GM18870 (cell line): ENCODE data around the gene BUB1.
"Not testable (repeated sequence)": the region's sequence is repeated elsewhere in the genome, so short reads cannot be mapped to it uniquely, and the experiment has no call there.

ENCODE experiments used
- ATAC-seq: cut with Tn5 transposase; IDR thresholded peaks from one replicate; pipeline ENCODE4 v1.9.1; 2021; ENCODE audit warnings: moderate library complexity; ENCODE audit not compliant: unreplicated experiment

The BUB1 gene

DNA sequence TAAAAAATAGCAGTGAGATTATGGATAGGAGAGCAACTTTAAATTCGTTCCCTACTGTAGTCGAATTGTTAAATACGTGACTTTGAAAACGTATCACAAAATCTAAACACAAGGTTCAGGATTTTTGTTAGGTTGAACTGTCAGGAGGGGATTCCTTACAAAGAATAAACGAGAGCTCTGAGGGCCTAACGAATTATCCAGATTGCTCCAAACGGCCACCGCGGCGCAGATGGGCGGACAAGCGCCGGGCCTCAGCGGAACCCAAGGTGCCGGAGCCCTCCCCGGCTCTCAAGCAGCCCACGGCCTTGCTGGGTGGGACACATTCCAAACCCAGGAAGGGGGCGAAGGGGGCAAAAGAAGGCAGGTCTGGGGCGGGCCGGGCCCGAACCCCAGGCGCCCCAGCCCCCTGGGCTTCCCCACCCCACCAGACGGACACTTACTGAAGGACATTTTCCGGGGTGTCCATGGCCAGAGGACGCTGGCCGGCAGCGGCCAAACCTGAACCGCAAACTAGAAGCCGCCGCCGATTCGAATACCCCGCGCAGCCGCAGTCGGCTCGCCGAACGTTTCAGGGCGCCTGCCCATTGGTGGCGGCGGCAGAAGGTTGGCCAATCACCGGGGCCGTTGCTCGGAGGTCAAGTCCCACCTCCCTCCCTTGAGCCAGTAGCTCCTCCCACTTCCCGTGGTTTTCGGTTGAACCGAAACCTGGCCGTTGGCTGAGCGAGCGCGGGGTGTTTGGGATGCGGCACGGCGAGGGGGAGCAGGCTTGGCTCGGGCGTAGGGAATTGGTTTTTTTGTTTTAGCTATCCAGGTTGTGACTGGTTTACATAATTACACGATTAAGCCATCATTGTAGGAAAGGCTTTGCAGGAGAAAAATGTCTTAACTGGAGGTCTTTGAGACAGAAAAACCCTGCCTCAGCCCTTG is at the start of gene BUB1:
BUB1 (minus strand) TSS at position 534 of the 927 bp plus-strand sequence; CDS start at position 466, 68 bp downstream.
- ATAC-seq, result peak; percentile 47

DNA sequence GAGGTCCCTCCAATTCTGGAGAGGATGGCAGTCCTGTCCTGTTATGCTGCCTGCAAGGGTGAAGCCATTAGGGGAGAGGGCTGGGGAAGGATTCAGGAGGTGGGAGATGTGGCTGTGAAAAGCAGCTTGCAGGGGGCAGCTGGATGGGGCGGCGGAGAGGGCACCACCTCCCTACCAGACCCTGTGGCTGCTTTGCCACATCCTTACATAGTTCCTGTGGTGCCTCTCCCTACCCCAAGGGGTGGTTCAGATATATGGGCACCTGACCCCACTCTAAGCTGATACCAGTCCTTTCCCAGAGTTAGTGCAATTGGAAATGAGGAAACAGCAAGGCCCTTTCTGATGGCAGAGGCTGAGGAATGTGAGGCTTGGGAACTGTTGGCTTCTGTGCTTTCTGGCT is 48.4 kb upstream of the BUB1 start:
- ATAC-seq, result no peak

DNA sequence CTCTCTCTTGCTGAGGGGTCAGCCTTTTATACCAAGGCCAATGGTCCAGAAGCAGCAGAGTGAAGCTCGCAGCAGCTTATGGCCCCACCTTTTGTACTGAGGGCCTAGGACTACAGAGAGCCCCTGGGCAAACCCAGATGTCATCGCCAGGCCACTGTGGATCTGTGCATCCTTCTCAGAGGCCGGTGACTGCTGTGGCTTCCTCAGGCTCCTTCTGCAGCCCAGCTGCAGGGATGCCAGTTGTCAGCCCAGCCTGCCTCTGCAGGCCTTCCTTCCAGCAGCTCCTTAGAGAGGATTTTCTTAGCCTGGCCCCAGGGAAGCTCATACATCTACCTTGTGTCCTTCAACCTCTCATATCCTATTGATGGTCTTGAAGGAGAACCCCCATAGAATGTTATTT is 48.0 kb upstream of the BUB1 start:
- no peak for ATAC-seq

DNA sequence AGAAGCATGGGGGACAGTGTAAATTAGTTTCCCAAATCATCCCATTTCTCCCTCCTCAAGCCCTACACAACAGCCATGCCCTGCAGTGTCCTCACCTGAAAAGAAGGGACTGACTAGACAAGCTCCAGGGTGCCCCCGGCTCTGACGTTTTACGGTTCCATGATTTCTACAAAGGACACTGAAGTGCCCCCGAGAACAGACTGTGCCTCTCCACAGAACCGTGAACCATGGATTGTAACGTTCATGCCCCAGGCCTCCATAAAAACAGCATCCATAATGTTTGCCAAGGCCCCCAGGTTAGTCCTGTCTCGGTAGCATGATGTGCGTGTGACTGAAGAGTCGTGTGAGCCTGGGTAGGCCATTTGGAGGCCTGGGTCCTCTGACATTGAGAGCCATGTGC is 47.5 kb upstream of the BUB1 start:
- no peak for ATAC-seq

DNA sequence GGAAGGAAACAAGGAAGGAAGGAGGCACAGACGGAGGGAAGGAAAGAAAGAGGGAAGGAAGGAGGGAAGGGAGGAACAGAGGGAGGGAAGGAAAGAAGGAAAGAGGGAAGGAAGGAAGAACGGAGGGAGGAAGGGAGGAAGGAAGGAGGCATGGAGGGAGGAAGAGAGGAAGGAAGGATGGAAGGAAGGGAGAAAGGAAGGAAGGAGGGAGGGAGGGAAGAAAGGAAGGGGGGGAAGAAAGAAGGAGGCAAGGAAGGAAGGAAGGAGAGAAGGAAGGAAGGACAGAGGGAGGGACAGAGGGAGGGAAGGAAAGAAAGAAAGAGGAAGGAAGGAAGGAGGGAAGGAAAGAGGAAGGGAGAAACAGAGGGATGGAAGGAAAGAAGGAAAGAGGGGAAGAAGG is 47.0 kb upstream of the BUB1 start:
- no peak for ATAC-seq

DNA sequence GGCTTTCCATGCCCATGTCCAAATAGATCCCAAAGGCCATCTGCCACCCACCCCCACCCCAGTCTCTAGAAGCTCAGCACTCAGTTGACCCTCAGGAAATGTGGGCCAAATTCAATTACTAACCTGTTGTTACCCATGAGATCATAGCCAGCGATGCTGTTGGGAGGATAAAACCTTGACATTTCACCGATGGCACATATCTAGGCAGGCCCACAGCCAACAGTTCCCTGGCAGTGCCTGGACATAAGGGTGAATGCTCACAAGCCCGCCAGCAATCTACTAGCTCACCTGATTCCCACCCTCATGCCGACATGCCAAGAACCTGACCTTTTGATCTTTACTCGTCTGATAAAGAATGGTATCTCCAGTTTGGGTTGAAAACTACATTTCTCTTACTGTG is 42.7 kb upstream of the BUB1 start:
- no peak for ATAC-seq

DNA sequence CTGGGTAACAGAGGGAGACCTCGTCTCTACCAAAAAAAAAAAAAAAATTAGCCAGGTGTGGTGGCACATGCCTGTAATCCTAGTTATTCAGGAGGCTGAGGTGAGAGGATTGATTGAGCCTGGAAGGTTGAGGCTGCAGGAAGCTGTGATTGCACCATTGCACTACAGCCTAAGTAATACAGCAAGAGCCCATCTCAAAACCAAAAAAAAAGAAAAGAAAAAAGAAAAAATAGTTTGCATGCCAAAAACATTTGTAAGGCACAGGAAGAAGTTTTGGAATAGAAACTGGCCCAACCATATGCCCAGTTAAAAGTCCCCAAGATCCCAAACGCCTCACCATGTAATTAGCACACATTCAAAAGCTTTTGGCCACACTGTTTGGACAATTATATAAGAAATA is 41.1 kb upstream of the BUB1 start:
- ATAC-seq, result no peak

DNA sequence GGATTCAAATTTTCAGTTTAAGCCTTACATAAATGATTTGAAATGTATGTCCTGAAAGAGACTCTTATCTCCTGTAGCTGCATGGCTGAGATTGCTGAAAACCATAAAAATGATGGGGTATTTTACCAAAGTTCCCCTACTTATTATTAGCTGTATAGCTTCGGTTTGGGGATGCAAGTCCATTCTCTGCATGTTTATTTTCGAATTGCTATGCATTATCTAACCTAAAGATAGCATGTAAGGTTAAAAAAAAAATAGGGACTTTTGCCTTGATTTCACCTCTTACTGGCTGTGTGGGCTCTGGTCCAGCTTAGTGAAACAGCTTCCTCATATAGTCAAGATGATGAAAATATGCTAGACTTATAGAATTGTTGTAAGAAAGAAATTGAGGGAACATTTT is 40.5 kb upstream of the BUB1 start:
- ATAC-seq, result no peak

DNA sequence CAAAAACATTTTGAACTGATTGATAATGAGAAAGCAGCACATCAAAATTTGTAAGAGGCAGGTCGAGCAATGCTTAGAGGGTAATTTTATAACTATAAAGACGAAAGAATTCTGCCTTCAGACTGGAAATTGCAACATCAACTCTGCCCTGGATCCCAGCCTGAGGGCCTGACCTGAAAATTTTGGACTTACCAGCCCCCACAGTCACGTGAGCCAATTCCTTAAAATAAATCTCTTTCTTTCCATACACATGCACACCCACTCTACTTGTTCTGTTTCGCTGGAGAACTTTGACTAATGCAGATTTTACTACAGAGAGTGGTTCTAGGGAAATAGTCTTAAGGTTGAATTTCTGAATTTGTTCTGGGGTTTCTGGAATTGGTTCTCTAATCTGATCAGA is 39.9 kb upstream of the BUB1 start:
- no peak for ATAC-seq

DNA sequence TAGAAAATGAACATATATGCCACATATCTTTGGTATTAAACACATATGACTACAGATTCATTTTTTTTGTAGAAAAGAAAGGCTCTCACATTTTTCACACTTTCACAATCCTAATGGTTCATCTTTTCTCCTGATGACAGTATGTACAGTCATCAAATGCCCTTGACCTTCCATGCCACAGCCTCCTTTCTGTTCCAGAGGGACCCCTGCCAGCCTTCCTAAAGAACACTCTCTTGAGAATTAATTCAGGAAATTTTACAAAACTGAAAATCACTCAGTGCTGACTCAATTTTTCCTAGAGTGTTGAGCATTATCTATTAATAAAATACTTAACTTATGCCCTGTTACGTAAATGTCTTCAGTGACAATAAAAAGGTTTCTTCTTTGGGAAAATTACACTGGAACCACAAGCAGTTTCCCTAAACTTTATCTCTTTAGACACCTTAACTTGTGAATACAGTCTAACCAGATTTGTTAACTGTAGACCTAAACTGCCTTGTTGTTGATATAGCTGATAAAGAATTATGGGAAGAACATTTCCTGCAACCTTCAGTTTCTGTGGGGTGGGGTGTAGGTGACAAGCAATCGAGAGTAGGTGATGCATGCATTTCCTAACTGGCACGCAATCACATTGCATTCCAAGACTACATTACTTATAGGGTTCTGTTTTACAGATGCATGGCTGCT is 39.2 kb upstream of the BUB1 start:
- no peak for ATAC-seq

DNA sequence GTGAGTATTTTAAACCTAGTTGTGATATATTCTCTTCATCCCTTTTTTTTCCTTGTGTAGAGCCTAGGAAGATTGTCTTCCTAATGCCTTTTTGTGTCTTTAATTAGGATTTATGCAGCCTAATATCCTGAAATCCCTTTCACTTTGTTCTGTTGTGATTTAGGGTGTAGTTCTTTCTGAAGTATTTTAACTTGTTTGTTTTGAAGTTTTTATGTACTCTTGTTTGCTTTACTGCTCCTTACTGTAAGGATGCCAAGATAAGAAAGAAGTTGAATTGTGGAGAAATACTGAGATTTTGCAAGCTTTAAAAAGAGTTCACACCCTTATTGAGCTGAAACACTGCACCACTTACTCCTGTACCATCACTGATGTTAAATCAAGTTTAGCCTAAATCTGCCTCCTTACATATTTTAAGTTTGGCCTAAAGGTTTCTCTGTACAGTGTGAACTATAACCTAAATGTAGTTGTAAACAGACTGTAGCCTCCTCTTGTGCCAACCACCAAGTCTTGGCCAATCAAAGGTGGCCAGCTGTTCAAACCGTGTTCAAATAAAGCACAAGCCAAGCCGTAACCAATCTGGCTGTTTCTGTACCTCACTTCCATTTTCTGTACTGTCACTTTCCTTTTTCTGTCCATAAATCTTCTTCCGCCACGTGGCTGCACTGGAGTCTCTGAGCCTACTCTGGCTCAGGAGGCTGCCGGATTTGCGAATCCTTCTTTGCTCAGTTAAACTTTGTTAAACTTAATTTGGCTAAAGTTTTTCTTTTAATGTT is 36.8 kb upstream of the BUB1 start:
- ATAC-seq, result no peak

DNA sequence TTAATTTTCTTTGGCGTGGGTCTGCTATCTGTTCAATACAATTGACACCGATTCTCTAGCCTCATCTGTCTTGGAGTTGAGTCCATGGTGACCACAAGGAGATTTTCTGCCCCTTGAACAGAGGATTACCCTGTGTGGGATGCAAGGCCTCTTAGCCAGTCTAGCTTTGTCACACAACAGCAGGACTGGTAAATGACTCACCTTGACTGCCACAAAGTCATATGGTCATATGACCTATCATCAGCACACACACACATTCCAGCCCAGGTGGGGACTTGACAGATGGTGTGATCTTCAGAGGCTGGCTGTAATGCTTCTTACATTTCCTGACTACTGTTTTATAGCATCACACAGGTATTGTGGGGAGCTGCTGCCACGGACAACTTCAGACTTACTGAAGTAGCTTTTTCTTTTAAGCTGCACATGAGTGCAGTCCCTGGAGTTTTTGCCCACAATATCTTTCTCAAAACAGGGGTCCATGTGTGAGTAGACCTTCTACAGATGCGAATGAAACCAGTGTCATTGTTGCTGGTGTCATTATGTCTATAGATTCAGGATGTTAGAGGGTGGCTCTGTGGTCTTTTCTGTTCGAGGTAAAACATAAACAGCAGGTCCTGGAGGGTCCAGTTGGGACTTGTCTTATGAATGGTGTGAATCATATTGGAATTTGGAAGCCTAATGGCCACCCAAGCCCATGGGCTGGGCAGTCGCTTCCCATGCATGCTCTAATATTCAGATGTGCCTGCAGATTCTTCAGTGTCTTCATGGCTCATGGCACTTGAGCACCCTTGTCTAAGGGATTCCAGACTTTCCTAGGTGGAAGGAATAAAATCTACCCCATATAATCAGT is 35.9 kb upstream of the BUB1 start:
- no peak for ATAC-seq

DNA sequence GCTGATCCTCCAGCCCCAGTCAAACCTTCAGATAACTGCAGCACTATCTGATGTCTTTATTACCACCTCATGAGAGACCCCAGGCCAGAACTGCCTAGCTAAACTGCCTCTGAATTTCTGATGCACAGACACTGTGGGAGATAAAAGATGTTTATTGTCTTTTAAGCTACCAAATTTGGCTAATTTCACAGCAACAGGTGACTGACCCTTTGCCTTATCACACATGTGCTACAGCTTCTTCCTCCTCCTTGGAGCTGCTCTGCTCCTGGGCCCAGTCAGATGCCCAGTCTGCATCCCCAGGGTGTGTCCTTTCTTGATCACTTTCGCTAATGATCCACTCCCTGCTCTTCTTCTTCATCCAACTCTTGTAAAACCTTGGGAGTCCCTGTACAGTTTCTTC is 34.9 kb upstream of the BUB1 start:
- ATAC-seq, result no peak

DNA sequence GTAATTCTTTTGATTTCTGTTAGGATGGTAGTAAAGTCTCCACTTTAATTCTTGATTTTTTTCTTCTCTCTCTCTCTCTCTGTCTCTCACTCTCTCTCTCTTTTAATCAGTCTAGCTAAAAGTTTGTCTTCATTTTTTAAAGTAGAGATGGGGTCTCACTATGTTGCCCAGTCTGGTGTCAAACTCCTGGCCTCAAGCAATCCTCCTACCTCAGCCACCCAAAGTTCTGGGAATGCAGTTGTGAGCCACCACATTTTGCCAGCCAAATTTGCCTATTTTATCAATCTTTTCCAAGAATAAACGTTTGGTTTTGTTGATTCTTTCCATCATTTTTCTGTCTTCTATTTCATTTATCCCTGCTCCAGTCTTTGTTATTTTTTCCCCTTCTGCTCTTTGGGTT is 30.6 kb upstream of the BUB1 start:
- no peak for ATAC-seq

DNA sequence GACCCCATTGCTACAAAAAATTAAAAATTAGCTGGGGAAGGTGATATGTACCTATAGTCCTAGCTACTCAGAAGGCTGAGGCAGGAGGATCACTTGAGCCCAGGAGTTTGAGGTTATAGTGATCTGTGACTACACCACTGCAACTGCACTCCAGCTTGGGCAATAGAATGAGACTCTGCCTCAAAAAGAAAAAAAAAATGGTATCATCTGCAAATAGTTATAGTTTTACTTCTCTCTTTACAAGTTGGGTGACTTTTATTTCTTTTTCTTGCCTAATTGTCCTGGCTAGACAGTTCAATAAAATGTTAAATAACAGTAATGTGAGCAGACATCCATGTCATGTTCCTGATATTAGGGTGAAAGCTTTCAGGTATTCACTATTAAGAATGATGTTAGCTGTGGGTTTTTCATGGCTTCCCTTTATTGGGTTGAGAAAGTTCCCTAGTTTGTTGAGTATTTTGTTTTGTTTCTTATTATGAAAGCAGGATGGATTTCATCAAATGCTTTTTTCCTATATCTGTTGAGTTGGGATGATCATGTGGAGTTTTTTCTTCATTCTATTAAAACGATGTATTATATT is 29.6 kb upstream of the BUB1 start:
- no peak for ATAC-seq

DNA sequence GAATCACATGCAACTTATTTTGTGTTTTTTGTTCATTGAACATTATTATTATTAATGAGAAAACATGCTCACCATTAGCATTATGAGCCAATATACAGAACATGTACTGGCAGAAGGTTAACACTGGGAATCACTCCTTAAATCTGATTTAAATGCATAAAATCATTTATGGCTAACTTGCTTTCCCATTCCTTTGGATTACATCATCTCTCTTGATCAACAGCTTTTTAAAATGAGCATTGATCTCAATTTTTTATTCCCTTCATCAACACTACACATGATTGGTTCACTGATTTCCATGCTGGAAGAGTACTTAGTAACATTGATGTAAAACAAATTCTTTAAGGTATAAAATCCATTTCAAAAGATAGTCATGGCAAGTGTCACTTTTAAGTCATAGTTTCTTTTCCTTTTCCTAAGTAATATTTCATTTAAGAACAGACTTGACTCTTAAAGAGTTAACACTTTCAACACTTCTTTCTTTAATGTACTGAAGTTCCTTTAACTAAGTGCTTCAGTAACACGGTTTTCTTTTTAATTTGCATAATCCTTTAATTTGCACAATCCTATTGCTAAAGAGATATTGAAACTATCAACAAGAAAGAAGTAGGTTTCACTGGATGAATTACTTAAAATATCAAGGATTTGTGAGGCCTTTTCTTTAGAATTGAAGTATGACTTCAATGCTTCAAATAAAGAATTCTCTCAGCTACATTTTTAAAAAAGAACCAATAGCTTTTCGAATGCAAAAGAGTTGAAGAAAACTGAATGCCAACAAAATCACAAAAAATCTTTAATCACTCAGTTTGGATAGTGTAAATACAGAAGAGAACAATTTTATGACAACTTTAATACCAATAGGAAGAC is 24.9 kb upstream of the BUB1 start:
- no peak for ATAC-seq

DNA sequence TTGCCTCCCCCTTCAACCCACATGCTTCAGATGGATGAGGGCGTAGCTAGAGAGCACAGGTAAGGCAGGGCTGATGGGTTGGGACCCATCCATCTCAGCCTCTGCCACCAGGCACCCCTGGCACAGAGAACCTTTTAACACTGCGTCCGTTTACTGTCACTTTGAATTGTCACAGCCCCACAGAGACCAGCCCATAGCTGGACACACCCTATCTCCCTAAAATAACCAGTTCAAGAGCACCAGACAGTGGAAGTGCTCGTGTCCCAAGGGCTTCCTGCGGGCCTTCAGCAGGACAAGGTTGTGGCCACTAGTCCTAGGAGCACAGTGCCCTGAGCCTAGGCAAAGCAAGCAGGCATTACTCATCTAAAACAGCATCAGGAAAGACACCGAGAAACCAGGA is 20.4 kb upstream of the BUB1 start:
- not testable (repeated sequence) for ATAC-seq

DNA sequence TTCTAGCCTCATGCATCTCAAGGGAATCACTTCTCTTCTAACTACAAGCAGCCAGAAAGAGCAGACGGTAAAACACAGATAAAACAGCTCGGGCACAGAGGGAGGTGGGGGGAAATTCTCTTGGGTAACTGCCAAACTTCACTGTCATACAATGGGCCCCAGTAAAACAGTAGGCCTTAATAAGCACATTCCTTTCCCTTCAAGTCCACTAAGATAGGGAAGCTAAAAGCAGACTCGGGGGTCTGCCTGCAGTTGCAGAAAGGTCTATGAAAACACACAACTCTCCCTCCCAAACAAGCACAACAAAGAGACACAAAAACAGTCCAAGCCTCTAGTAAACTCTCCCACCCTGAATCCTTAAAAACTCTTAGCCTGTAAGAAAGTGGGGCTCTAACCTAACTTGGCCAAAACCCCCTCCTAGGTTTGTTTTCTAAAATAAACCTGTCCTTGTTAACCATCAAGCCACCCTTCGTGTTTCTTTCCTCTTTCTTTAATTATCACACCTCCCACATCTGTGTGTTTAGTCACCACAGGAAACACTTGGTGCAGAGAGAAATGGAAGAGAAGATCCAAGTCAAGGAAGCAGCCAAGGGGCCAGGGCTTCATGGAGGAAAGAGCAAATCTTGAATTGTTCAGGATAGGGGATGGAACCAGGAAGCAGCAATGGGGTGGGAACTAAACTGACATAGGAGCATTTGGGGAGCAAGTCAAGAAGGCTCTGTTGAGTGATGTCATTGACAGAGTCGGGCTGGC is 17.5 kb upstream of the BUB1 start:
- not testable (repeated sequence) for ATAC-seq
